GM13976 (cell line): ENCODE results near the gene L1TD1.
"Not testable (repeated sequence)": the region's sequence is repeated elsewhere in the genome, so short reads cannot be mapped to it uniquely, and the experiment has no call there.

Experiments used
- DNase-seq: peaks from one replicate; pipeline ENCODE4 v3.0.0; 2012; ENCODE audit warnings: low spot score
- CTCF ChIP-seq: IDR thresholded peaks from 2 replicates; pipeline ENCODE4 v1.5.1; 2012; ENCODE audit warnings: borderline replicate concordance, mild to moderate bottlenecking; ENCODE audit not compliant: insufficient read depth; ENCODE audit errors: extremely low read depth, missing control alignments, control extremely low read depth
- in situ Hi-C: fragments of 300-500 bp; cut with MboI; formaldehyde crosslinking; loops from one replicate; pipeline ENCODE4 v1.12.0; 2022; ENCODE audit warnings: low sequenced_read_pairs, mixed read lengths, inconsistent platforms; ENCODE audit not compliant: unreplicated experiment

L1TD1 gene

GRCh38 chr1:62213075-62213914, 18.6 kb downstream of the L1TD1 start:
- DNase-seq: no peak
- TF ChIP-seq CTCF: no peak
- in situ Hi-C loops: no loop called here

- TF ChIP-seq CTCF: no peak
- no peak for DNase-seq
- in situ Hi-C loops: no loop called here
These were observed 24.0 kb downstream of the L1TD1 start for GRCh38 chr1:62218604-62219003.

GRCh38 chr1:62220456-62220855, 25.8 kb downstream of the L1TD1 start:
- in situ Hi-C loops, DNase-seq: not testable (repeated sequence)

GRCh38 chr1:62221171-62221570, 26.5 kb downstream of the L1TD1 start:
- no peak for TF ChIP-seq CTCF
- DNase-seq: no peak
- in situ Hi-C loops: no loop called here

GRCh38 chr1:62222321-62222720, 27.7 kb downstream of the L1TD1 start:
- in situ Hi-C loops: no loop called here
- TF ChIP-seq CTCF: no peak
- DNase-seq: no peak

- TF ChIP-seq CTCF: no peak
- in situ Hi-C loops: no loop called here
- DNase-seq: no peak
These were observed 29.5 kb downstream of the L1TD1 start for GRCh38 chr1:62224182-62224581.

- in situ Hi-C loops: no loop called here
- no peak for TF ChIP-seq CTCF
- DNase-seq: no peak
These were observed 32.8 kb downstream of the L1TD1 start for GRCh38 chr1:62227496-62227895.
